IMR-90 (cell line): Measurements from ENCODE around the gene MLLT3. TPM values are rescaled to one million over a fixed set of nuclear protein-coding genes. Genes with fewer than 3 reads are reported as not detected.

Source experiments
- ATAC-seq: fragments of 200-7000 bp; cut with Tn5 transposase; 2 replicates; pipeline ENCODE4 v1.9.1; 2020; ENCODE audit warnings: low read depth, mild to moderate bottlenecking, moderate library complexity
- BruUV-seq: library from RNA; stranded (reverse); fragments of 400-500 nt; replicated peaks from 2 replicates; lab custom pipeline; 2021; lab: Mats Ljungman, UMichigan
- CTCF ChIA-PET: fragments of 300-600 bp; formaldehyde crosslinking; extraction: SDS; loops from one replicate; lab custom pipeline; 2021; ENCODE audit warnings: antibody characterized with exemption; lab: Yijun Ruan, JAX
- POLR2A ChIA-PET: fragments of 300-600 bp; sonication (Branson Sonifier 250); formaldehyde crosslinking; loops from one replicate; lab custom pipeline; 2022; ENCODE audit warnings: antibody characterized with exemption; ENCODE audit not compliant: unreplicated experiment; lab: Charles Lee
- DNase-seq: peaks from one replicate; pipeline ENCODE4 v3.0.0; 2013
- H2AFZ ChIP-seq: replicated peaks from 2 replicates; pipeline ENCODE3; 2013; ENCODE audit warnings: low read length, mild to moderate bottlenecking; ENCODE audit not compliant: poor library complexity
- H2AK5ac ChIP-seq: 2 replicates; pipeline ENCODE4 v1.6.1; 2013; ENCODE audit warnings: low read depth, low read length, inconsistent platforms
- H2AK9ac ChIP-seq: replicated peaks from 2 replicates; pipeline ENCODE3; 2013; ENCODE audit warnings: mild to moderate bottlenecking, low read depth, low read length, moderate library complexity; ENCODE audit not compliant: poor library complexity
- H2BK120ac ChIP-seq: 2 replicates; pipeline ENCODE4 v1.6.1; 2013; ENCODE audit warnings: low read depth, low read length, inconsistent platforms
- H2BK15ac ChIP-seq: 3 replicates; pipeline ENCODE4 v1.6.1; 2013; ENCODE audit warnings: low read depth, low read length, inconsistent platforms
- H2BK20ac ChIP-seq: 2 replicates; pipeline ENCODE4 v1.6.1; 2013; ENCODE audit warnings: low read depth, mild to moderate bottlenecking, inconsistent platforms, low read length, moderate library complexity
- H2BK5ac ChIP-seq: 2 replicates; pipeline ENCODE4 v1.6.1; 2013; ENCODE audit warnings: mild to moderate bottlenecking, low read depth, low read length, inconsistent platforms; ENCODE audit not compliant: poor library complexity, severe bottlenecking
- H3K14ac ChIP-seq: replicated peaks from 2 replicates; pipeline ENCODE4 v1.6.1; 2013; ENCODE audit warnings: low read depth, low read length, inconsistent platforms
- H3K18ac ChIP-seq: 2 replicates; pipeline ENCODE4 v1.6.1; 2013; ENCODE audit warnings: low read depth, low read length, control low read depth
- H3K23ac ChIP-seq: 2 replicates; pipeline ENCODE4 v1.6.1; 2013; ENCODE audit warnings: low read depth, low read length, inconsistent platforms
- H3K27ac ChIP-seq: 2 replicates; pipeline ENCODE4 v1.5.1; 2013; ENCODE audit warnings: mild to moderate bottlenecking, control low read depth, low read length; ENCODE audit not compliant: insufficient read depth
- H3K27me3 ChIP-seq: 2 replicates; pipeline ENCODE4 v1.6.1; 2013; ENCODE audit warnings: low read length; ENCODE audit not compliant: control insufficient read depth, insufficient read depth
- H3K36me3 ChIP-seq: 2 replicates; pipeline ENCODE4 v1.6.1; 2013; ENCODE audit warnings: low read length, mixed read lengths; ENCODE audit not compliant: control insufficient read depth, insufficient read depth
- H3K4ac ChIP-seq: 2 replicates; pipeline ENCODE4 v1.6.1; 2013; ENCODE audit warnings: low read depth, low read length, inconsistent platforms
- H3K4me1 ChIP-seq: 2 replicates; pipeline ENCODE4 v1.6.1; 2013; ENCODE audit warnings: low read length, mixed read lengths; ENCODE audit not compliant: control insufficient read depth, insufficient read depth
- H3K4me2 ChIP-seq: 2 replicates; pipeline ENCODE4 v1.6.1; 2013; ENCODE audit warnings: low read depth, mild to moderate bottlenecking, control low read depth, low read length, moderate library complexity
- H3K4me3 ChIP-seq: 2 replicates; pipeline ENCODE4 v1.5.1; 2013; ENCODE audit warnings: low read depth, mild to moderate bottlenecking, control low read depth, low read length, moderate library complexity; ENCODE audit not compliant: insufficient read depth
- H3K56ac ChIP-seq: 2 replicates; pipeline ENCODE4 v1.6.1; 2013; ENCODE audit warnings: low read length, inconsistent platforms; ENCODE audit not compliant: insufficient read depth; ENCODE audit errors: extremely low read depth
- H3K79me1 ChIP-seq, 2 experiments: 2 replicates each; pipeline ENCODE4 v1.6.1; 2013; ENCODE audit warnings: low read length in 2 of 2, inconsistent platforms in 1 of 2, low read depth in 1 of 2
- H3K9ac ChIP-seq: 2 replicates; pipeline ENCODE4 v1.6.1; 2013; ENCODE audit warnings: low read depth, low read length, control low read depth
- H3K9me1 ChIP-seq: 2 replicates; pipeline ENCODE4 v1.6.1; 2013; ENCODE audit warnings: low read length, inconsistent platforms; ENCODE audit not compliant: insufficient read depth
- H3K9me3 ChIP-seq: 2 replicates; pipeline ENCODE4 v1.6.1; 2013; ENCODE audit warnings: low read length; ENCODE audit not compliant: control insufficient read depth, insufficient read depth
- H4K20me1 ChIP-seq: 2 replicates; pipeline ENCODE4 v1.6.1; 2013; ENCODE audit warnings: low read length, inconsistent platforms; ENCODE audit not compliant: insufficient read depth
- H4K5ac ChIP-seq: 2 replicates; pipeline ENCODE4 v1.6.1; 2013; ENCODE audit warnings: mild to moderate bottlenecking, low read depth, low read length, control low read depth
- H4K8ac ChIP-seq, 2 experiments: 2 replicates each; pipeline ENCODE4 v1.6.1; 2013; ENCODE audit warnings: low read depth in 2 of 2, low read length in 2 of 2, control low read depth in 1 of 2, inconsistent platforms in 1 of 2
- H4K91ac ChIP-seq: 2 replicates; pipeline ENCODE4 v1.6.1; 2013; ENCODE audit warnings: low read depth, low read length, inconsistent platforms; ENCODE audit not compliant: insufficient read depth
- CEBPB ChIP-seq: IDR thresholded peaks from 2 replicates; pipeline ENCODE4 v1.6.1; 2012; ENCODE audit warnings: low read depth, low read length, improper control_type of control experiment
- NFE2L2 ChIP-seq: fragments of 150-350 bp; IDR thresholded peaks from 2 replicates; pipeline ENCODE4 v1.6.1; 2016; ENCODE audit warnings: low read depth, mild to moderate bottlenecking, low read length
- WGBS, 2 experiments: methylation state at CpG; one replicate each; pipeline versions ENCODE4 v1.1.5 to v1.1.7; 2013; ENCODE audit warnings: missing lambda C conversion rate in 2 of 2; ENCODE audit not compliant: insufficient read length in 1 of 2; ENCODE audit errors: extremely low coverage in 2 of 2; 5-methylcytosine and 5-hydroxymethylcytosine counted together
- dilution Hi-C: fragments of 300-500 bp; cut with HindIII; formaldehyde crosslinking; loops from one replicate; pipeline ENCODE4 v1.14.3; 2018; ENCODE audit warnings: low sequenced_read_pairs; ENCODE audit not compliant: unreplicated experiment
- in situ Hi-C: fragments of 300-500 bp; cut with MboI; formaldehyde crosslinking; loops from 3 replicates; pipeline ENCODE4 v1.14.3; 2019; ENCODE audit warnings: low sequenced_read_pairs, inconsistent platforms, mixed read lengths
- intact Hi-C: fragments of 100-400 bp; cut with micrococcal nuclease; formaldehyde crosslinking; loops from 2 replicates; pipeline ENCODE4 v1.10.0; 2022
- polyA plus RNA-seq, 3 experiments: library from polyadenylated mRNA; depleted of rRNA; stranded (reverse); fragments of >200 nt; gene quantifications; 2 replicates each; pipeline ENCODE4 v1.2.3, GENCODE V29; 2012; ENCODE audit warnings: low replicate concordance in 1 of 3
- total RNA-seq: library from RNA; depleted of rRNA; stranded (reverse); fragments of >200 nt; gene quantifications from 2 replicates; pipeline ENCODE4 v1.2.3, GENCODE V29; 2012

The MLLT3 gene
- total and polyA plus RNA-seq, 2 of the 4 experiments (the other 2 are of a cell fraction) = 10.4 to 21.1 TPM

GRCh38 chr9:20358207-20358606, 264.1 kb downstream of the MLLT3 start:
- H3K18ac ChIP-seq = no peak overlapping the region
- H4K20me1 ChIP-seq = no peaks in the 10 kb centered on the region
- intact Hi-C loops (loop anchor here (5.0 kb wide), 2 partner anchors 324 to 514 kb away; partner anchors contain the start of gene FOCAD), dilution Hi-C loops (loop anchor here (25.0 kb wide), 1 partner anchor 579 kb away; no protein-coding TSS in a partner anchor), in situ Hi-C loops (loop anchor here (5.0 to 10.0 kb wide), 4 partner anchors 264 to 757 kb away; partner anchors contain the start of gene MLLT3)
- no peak overlapping the region for H3K56ac ChIP-seq
- peak; percentile 51 for DNase-seq
- H2BK120ac ChIP-seq = no peak overlapping the region
- TF ChIP-seq CEBPB (peak; percentile 89), NFE2L2 (no peak)
- no peak overlapping the region for H4K8ac ChIP-seq
- no CpG with 5 or more reads among the region's 5 CpGs for WGBS, 2 experiments
- no peak overlapping the region for H2AK9ac ChIP-seq
- no peak overlapping the region for H2BK15ac ChIP-seq
- H3K9me1 ChIP-seq = peaks cover 11% of the 10 kb centered on the region
- no peak overlapping the region for H2BK5ac ChIP-seq
- H2AFZ ChIP-seq = no peak overlapping the region
- H4K5ac ChIP-seq = no peak overlapping the region
- no peak for ATAC-seq
- H3K23ac ChIP-seq = no peak overlapping the region
- H3K9ac ChIP-seq = no peak overlapping the region
- H3K36me3 ChIP-seq = peaks cover 2% of the 10 kb centered on the region; the same call in 1 of the 2 replicates
- H3K27me3 ChIP-seq = no peaks in the 10 kb centered on the region
- H3K27ac ChIP-seq = no peak overlapping the region
- H3K4ac ChIP-seq = no peak overlapping the region
- H2AK5ac ChIP-seq = no peak overlapping the region
- no peak overlapping the region for H3K4me3 ChIP-seq
- ChIA-PET CTCF (interaction anchor here (0.6 to 0.7 kb wide), 2 partner anchors 472 to 756 kb away, joined by 3 read pairs; no protein-coding TSS in a partner anchor), POLR2A (no interaction called here)
- H3K14ac ChIP-seq = no peak overlapping the region
- no peak overlapping the region for H3K4me2 ChIP-seq
- no peak overlapping the region for H4K91ac ChIP-seq
- no peak overlapping the region for H2BK20ac ChIP-seq
- BruUV-seq = no TSS peak
- peaks cover 0 to 6% of the 10 kb centered on the region in 2 experiments; a peak in 1 of 4 replicates for H3K79me1 ChIP-seq
- peaks cover 20% of the 10 kb centered on the region for H3K4me1 ChIP-seq
- no peaks in the 10 kb centered on the region for H3K9me3 ChIP-seq
